HCT116 (cell line): ENCODE measurements around the gene SH3GLB2.

Source experiments
- CEBPB ChIP-seq: IDR thresholded peaks from 2 replicates; pipeline ENCODE4 v1.6.1; 2012; ENCODE audit warnings: low read depth
- CTCF ChIP-seq, 3 experiments: fragments of 200-600 bp in 1 of 3; sonication (generic) in 1 of 3; IDR thresholded peaks in 2 of 3; conservative IDR thresholded peaks in 1 of 3; 2 replicates each; pipeline ENCODE4 v1.5.1; 2012 to 2017; ENCODE audit warnings: low read depth in 2 of 3, low read length in 2 of 3, antibody characterized with exemption in 1 of 3, borderline replicate concordance in 1 of 3, control low read depth in 1 of 3, mild to moderate bottlenecking in 1 of 3, mixed read lengths in 1 of 3, mixed run types in 1 of 3, moderate library complexity in 1 of 3; ENCODE audit not compliant: insufficient read depth in 1 of 3
- EGR1 ChIP-seq: IDR thresholded peaks from 2 replicates; pipeline ENCODE4 v1.6.1; 2012; ENCODE audit warnings: low read depth
- EZH2 ChIP-seq: fragments of 200-600 bp; sonication (generic); IDR thresholded peaks from 2 replicates; pipeline ENCODE4 v1.6.1; 2017; ENCODE audit warnings: antibody characterized with exemption, mixed run types
- EZH2phosphoT487 ChIP-seq: fragments of 200-600 bp; IDR thresholded peaks from 2 replicates; pipeline ENCODE4 v1.6.1; 2018; ENCODE audit warnings: antibody characterized with exemption, borderline replicate concordance
- POLR2A ChIP-seq: IDR thresholded peaks from 2 replicates; pipeline ENCODE4 v1.7.0; 2011; ENCODE audit warnings: borderline replicate concordance; ENCODE audit not compliant: insufficient read depth, insufficient read length; ENCODE audit errors: extremely low read depth
- POLR2AphosphoS5 ChIP-seq: IDR thresholded peaks from 2 replicates; pipeline ENCODE4 v1.6.1; 2011; ENCODE audit warnings: mild to moderate bottlenecking, low read depth, low read length, moderate library complexity
- RAD21 ChIP-seq: IDR thresholded peaks from 2 replicates; pipeline ENCODE4 v1.6.1; 2012; ENCODE audit warnings: low read depth, mild to moderate bottlenecking
- SIN3A ChIP-seq: IDR thresholded peaks from 2 replicates; pipeline ENCODE4 v1.6.1; 2012; ENCODE audit warnings: low read depth
- TCF7L2 ChIP-seq: IDR thresholded peaks from 2 replicates; pipeline ENCODE4 v1.7.0; 2011; ENCODE audit warnings: borderline replicate concordance, inconsistent platforms; ENCODE audit not compliant: insufficient read depth, insufficient read length; ENCODE audit errors: extremely low read depth
- TF ChIP-seq, protein P1 (sequence below): IDR thresholded peaks from 2 replicates; pipeline ENCODE4 v1.6.1; 2012

- TF ChIP-seq EZH2, result no peak
- peak; percentile 33 to 44 (median 40); a peak in 5 of 6 replicates for TF ChIP-seq CTCF (IDR thresholded peaks at IDR 0.05 in 2 of 3, conservative IDR thresholded peaks at IDR 0.05 in 1 of 3; ENCODE audit: borderline replicate concordance in 1 of 3, insufficient read depth in 1 of 3, low read depth in 2 of 3, low read length in 2 of 3)
- TF ChIP-seq, protein P1, sequence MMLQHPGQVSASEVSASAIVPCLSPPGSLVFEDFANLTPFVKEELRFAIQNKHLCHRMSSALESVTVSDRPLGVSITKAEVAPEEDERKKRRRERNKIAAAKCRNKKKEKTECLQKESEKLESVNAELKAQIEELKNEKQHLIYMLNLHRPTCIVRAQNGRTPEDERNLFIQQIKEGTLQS, result no peak
- no peak for TF ChIP-seq POLR2AphosphoS5
- no peak for TF ChIP-seq SIN3A
- TF ChIP-seq RAD21, result peak; percentile 40
- TF ChIP-seq CEBPB, result no peak
- TF ChIP-seq EZH2phosphoT487, result no peak
- TF ChIP-seq TCF7L2, result no peak
- no peak for TF ChIP-seq POLR2A
- no peak for TF ChIP-seq EGR1
Measured at GRCh38 chr9:128992995-128993394, 35.1 kb downstream of the SH3GLB2 start.
